Activated T-helper 1 cell treated with anti-CD3 and anti-CD28 coated beads, Interleukin-12 subunit alpha, Interleukin-12 subunit beta, Interleukin-2, Interleukin-4 antibody, amounts not matched to agents 30 ng/mL and 10 ng/mL and 1 ng/mL, durations not matched to agents 14 hours and 24 hours and 36 hours (primary cell): ENCODE data around the gene CNGA2. TPM values are rescaled to one million over a fixed set of nuclear protein-coding genes. Genes with fewer than 3 reads are reported as not detected.

ENCODE experiments used
- DNase-seq: peaks from one replicate; pipeline ENCODE4 v3.0.0; 2021; ENCODE audit warnings: low spot score
- H3K27ac Mint-ChIP-seq: one replicate; pipeline ENCODE4 v1.8.0; 2021; ENCODE audit warnings: mild to moderate bottlenecking, mixed read lengths
- H3K27me3 Mint-ChIP-seq: one replicate; pipeline ENCODE4 v1.8.0; 2022; ENCODE audit warnings: mild to moderate bottlenecking, moderate library complexity, mixed read lengths; ENCODE audit not compliant: insufficient read depth
- H3K36me3 Mint-ChIP-seq: one replicate; pipeline ENCODE4 v1.8.0; 2021; ENCODE audit warnings: low read depth, mixed read lengths
- H3K4me1 Mint-ChIP-seq: one replicate; pipeline ENCODE4 v1.8.0; 2021; ENCODE audit warnings: low read depth, mixed read lengths
- H3K4me3 Mint-ChIP-seq: one replicate; pipeline ENCODE4 v1.8.0; 2021; ENCODE audit warnings: mild to moderate bottlenecking, moderate library complexity, mixed read lengths
- H3K9me3 Mint-ChIP-seq: one replicate; pipeline ENCODE4 v1.8.0; 2021; ENCODE audit warnings: mixed read lengths
- intact Hi-C: fragments of 100-400 bp; cut with micrococcal nuclease; formaldehyde crosslinking; loops from one replicate; pipeline ENCODE4 v1.15.1; 2024
- total RNA-seq: library from RNA; stranded (reverse); gene quantifications from 2 replicates; pipeline ENCODE4 v1.2.3, GENCODE V29; 2022

CNGA2 gene
- total RNA-seq, 1 donor from 2014 or later, result not detected

GRCh38 chrX:151771726-151772125 is 37.2 kb downstream of the CNGA2 start:
- Mint-ChIP-seq H3K27me3 (peaks cover 3% of the 10 kb centered on the region), H3K27ac (no peak overlapping the region), H3K36me3 (no peaks in the 10 kb centered on the region), H3K4me3 (no peak overlapping the region), H3K4me1 (no peaks in the 10 kb centered on the region), H3K9me3 (no peaks in the 10 kb centered on the region)
- intact Hi-C loops, result no loop called here
- no peak for DNase-seq

GRCh38 chrX:151773434-151773833 is 38.9 kb downstream of the CNGA2 start:
- intact Hi-C loops, result no loop called here
- Mint-ChIP-seq H3K4me1 (no peaks in the 10 kb centered on the region), H3K4me3 (no peak overlapping the region), H3K27ac (no peak overlapping the region), H3K9me3 (no peaks in the 10 kb centered on the region), H3K27me3 (peaks cover 3% of the 10 kb centered on the region), H3K36me3 (no peaks in the 10 kb centered on the region)
- no peak for DNase-seq

GRCh38 chrX:151774421-151774820 is 39.9 kb downstream of the CNGA2 start:
- no peak overlapping the region for H3K4me3 Mint-ChIP-seq
- no peak for DNase-seq
- H3K36me3 Mint-ChIP-seq, result no peaks in the 10 kb centered on the region
- no peaks in the 10 kb centered on the region for H3K9me3 Mint-ChIP-seq
- no peaks in the 10 kb centered on the region for H3K27me3 Mint-ChIP-seq
- intact Hi-C loops, result no loop called here
- H3K27ac Mint-ChIP-seq, result no peak overlapping the region
- H3K4me1 Mint-ChIP-seq, result no peaks in the 10 kb centered on the region

- Mint-ChIP-seq H3K4me3 (no peak overlapping the region), H3K27me3 (no peaks in the 10 kb centered on the region), H3K9me3 (no peaks in the 10 kb centered on the region), H3K27ac (no peak overlapping the region), H3K36me3 (no peaks in the 10 kb centered on the region), H3K4me1 (no peaks in the 10 kb centered on the region)
- DNase-seq, result no peak
- intact Hi-C loops, result no loop called here
Observed at GRCh38 chrX:151776181-151776731, 41.7 kb downstream of the CNGA2 start.

- intact Hi-C loops, result no loop called here
- Mint-ChIP-seq H3K4me3 (no peak overlapping the region), H3K27ac (no peak overlapping the region)
Observed at GRCh38 chrX:151776936-151777335, 42.4 kb downstream of the CNGA2 start.

GRCh38 chrX:151779258-151779657 is 44.7 kb downstream of the CNGA2 start:
- no peaks in the 10 kb centered on the region for H3K36me3 Mint-ChIP-seq
- H3K27ac Mint-ChIP-seq, result no peak overlapping the region
- peaks cover 2% of the 10 kb centered on the region for H3K27me3 Mint-ChIP-seq
- intact Hi-C loops, result no loop called here
- no peak for DNase-seq
- H3K9me3 Mint-ChIP-seq, result no peaks in the 10 kb centered on the region
- no peak overlapping the region for H3K4me3 Mint-ChIP-seq
- no peaks in the 10 kb centered on the region for H3K4me1 Mint-ChIP-seq

More at GRCh38 chrX:151776936-151777335, 42.4 kb downstream of the CNGA2 start:
- no peaks in the 10 kb centered on the region for H3K36me3 Mint-ChIP-seq
- H3K9me3 Mint-ChIP-seq, result no peaks in the 10 kb centered on the region
- H3K27me3 Mint-ChIP-seq, result peaks cover 2% of the 10 kb centered on the region
- no peak for DNase-seq
- H3K4me1 Mint-ChIP-seq, result no peaks in the 10 kb centered on the region

GRCh38 chrX:151780621-151781020 is 46.1 kb downstream of the CNGA2 start:
- H3K4me1 Mint-ChIP-seq, result no peaks in the 10 kb centered on the region
- no peaks in the 10 kb centered on the region for H3K9me3 Mint-ChIP-seq
- no peak for DNase-seq
- intact Hi-C loops, result no loop called here
- H3K27me3 Mint-ChIP-seq, result peaks cover 2% of the 10 kb centered on the region
- H3K36me3 Mint-ChIP-seq, result no peaks in the 10 kb centered on the region
- no peak overlapping the region for H3K27ac Mint-ChIP-seq
- no peak overlapping the region for H3K4me3 Mint-ChIP-seq

- no peak for DNase-seq
- Mint-ChIP-seq H3K27ac (no peak overlapping the region), H3K27me3 (no peaks in the 10 kb centered on the region), H3K4me3 (no peak overlapping the region), H3K36me3 (no peaks in the 10 kb centered on the region), H3K4me1 (no peaks in the 10 kb centered on the region), H3K9me3 (no peaks in the 10 kb centered on the region)
- intact Hi-C loops, result no loop called here
Observed at GRCh38 chrX:151789179-151789800, 54.7 kb downstream of the CNGA2 start.

- intact Hi-C loops, result no loop called here
- H3K36me3 Mint-ChIP-seq, result no peaks in the 10 kb centered on the region
- no peaks in the 10 kb centered on the region for H3K9me3 Mint-ChIP-seq
- H3K4me1 Mint-ChIP-seq, result no peaks in the 10 kb centered on the region
- H3K27ac Mint-ChIP-seq, result no peak overlapping the region
- no peaks in the 10 kb centered on the region for H3K27me3 Mint-ChIP-seq
- no peak for DNase-seq
- no peak overlapping the region for H3K4me3 Mint-ChIP-seq
Observed at GRCh38 chrX:151790481-151791160, 56.1 kb downstream of the CNGA2 start.

- H3K9me3 Mint-ChIP-seq, result no peaks in the 10 kb centered on the region
- no peaks in the 10 kb centered on the region for H3K4me1 Mint-ChIP-seq
- H3K27ac Mint-ChIP-seq, result no peak overlapping the region
- DNase-seq, result no peak
- H3K36me3 Mint-ChIP-seq, result no peaks in the 10 kb centered on the region
- H3K27me3 Mint-ChIP-seq, result no peaks in the 10 kb centered on the region
- intact Hi-C loops, result no loop called here
- no peak overlapping the region for H3K4me3 Mint-ChIP-seq
Observed at GRCh38 chrX:151791961-151792360, 57.4 kb downstream of the CNGA2 start.

GRCh38 chrX:151792505-151792904 is 58.0 kb downstream of the CNGA2 start:
- H3K27me3 Mint-ChIP-seq, result no peaks in the 10 kb centered on the region
- no peaks in the 10 kb centered on the region for H3K9me3 Mint-ChIP-seq
- DNase-seq, result no peak
- intact Hi-C loops, result no loop called here
- H3K36me3 Mint-ChIP-seq, result no peaks in the 10 kb centered on the region
- H3K27ac Mint-ChIP-seq, result no peak overlapping the region
- no peak overlapping the region for H3K4me3 Mint-ChIP-seq
- no peaks in the 10 kb centered on the region for H3K4me1 Mint-ChIP-seq

- Mint-ChIP-seq H3K4me1 (no peaks in the 10 kb centered on the region), H3K4me3 (no peak overlapping the region), H3K9me3 (no peaks in the 10 kb centered on the region), H3K27ac (no peak overlapping the region), H3K36me3 (no peaks in the 10 kb centered on the region), H3K27me3 (no peaks in the 10 kb centered on the region)
- DNase-seq, result no peak
- intact Hi-C loops, result no loop called here
Observed at GRCh38 chrX:151793886-151794285, 59.3 kb downstream of the CNGA2 start.
